HTERT RPE-1 (cell line): ENCODE measurements around the gene DYDC1.
"Not testable (repeated sequence)": the region's sequence is repeated elsewhere in the genome, so short reads cannot be mapped to it uniquely, and the experiment has no call there.

Experiments used
- in situ Hi-C: fragments of 300-500 bp; cut with MboI; formaldehyde crosslinking; loops from 4 replicates; pipeline ENCODE4 v1.14.3; 2020; ENCODE audit warnings: low sequenced_read_pairs

The DYDC1 gene

DNA sequence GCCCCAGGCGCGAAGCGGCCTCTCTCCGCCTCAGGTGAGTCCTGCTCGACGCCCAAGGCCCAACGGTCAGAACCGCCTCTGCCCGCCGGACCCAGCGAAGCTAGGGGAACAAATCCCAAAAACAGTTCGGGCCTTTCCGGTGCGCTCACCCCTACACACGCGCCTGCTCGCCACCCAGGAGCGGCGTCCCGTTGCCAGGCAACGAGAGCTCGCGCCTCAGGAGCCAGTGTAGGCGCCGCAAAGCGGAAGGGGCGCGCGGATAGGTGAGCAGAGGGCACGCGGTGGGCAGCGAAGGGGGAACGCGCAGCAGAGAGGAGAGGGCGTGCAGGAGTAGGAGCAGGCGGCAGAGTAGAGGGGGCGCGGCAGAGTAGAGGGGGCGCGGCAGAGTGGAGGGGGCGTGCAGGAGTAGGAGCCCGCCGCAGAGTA, at the start of gene DYDC1, which contains the start of gene DYDC2:
TSS of gene DYDC1 (minus strand) at position 193 of the 426 bp plus-strand sequence. CDS start 4,154 bp downstream, outside the sequence.
TSS of gene DYDC2 (plus strand) at position 219 of the 426 bp plus-strand sequence. CDS start 5,663 bp downstream, outside the sequence.
- in situ Hi-C loops: no loop called here

DNA sequence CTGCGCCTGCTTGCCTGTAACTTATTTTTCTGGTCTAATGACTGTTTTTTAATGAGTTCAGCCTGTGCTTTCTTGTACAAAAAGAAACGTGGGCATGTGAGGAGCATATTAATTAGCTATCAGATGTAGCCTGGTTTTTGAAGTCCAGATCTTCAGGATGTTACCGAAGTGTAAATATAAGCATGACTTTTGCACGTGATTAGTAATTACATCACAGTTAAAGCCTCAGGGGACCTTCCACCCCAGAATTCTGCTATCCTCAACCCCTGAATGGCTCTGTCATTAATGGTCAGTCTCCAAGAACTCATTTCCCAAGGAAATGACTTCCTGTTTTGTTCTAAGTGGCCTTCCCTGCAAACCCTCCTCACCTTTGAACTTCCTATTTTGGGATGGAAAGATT, 49.6 kb upstream of the DYDC1 start:
- in situ Hi-C loops: no loop called here

DNA sequence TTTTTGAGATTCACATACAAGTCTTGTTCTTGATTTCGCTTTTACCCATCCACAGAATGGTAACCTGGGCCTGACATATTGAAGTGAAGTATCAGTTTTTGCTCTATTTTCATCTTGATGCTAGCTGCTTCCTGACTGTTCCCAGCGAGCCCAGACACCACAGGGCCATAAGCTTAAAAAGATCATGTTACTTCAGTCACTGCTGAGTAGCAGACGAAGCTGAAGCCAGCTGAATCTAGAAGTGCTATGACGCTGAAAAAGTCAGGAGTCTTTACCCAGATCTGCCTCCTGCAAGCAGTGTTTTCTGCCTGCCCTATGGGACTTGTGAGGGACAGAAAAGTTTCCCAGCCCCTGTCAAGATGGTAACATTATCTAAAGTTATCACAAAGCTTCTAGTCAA, 49.1 kb upstream of the DYDC1 start:
- in situ Hi-C loops: no loop called here

DNA sequence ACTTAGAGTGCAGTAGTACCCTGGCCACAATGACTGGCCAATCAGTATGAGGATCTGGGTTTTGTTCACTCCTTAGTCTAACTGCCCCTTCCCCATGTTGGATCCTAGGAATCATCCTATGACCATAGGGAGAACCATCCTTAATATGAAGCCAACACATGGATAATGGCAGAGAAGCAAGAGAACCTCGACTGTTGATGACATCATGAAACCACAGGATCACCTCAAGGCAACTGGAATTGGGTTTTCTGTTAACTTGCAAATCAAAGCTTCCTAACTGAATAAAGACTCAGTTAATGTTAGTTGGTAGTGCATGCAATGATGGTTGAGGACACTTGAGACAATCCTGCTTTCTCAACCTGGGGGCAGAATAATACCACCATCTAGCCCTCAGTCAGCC, 48.5 kb upstream of the DYDC1 start:
- in situ Hi-C loops: no loop called here

DNA sequence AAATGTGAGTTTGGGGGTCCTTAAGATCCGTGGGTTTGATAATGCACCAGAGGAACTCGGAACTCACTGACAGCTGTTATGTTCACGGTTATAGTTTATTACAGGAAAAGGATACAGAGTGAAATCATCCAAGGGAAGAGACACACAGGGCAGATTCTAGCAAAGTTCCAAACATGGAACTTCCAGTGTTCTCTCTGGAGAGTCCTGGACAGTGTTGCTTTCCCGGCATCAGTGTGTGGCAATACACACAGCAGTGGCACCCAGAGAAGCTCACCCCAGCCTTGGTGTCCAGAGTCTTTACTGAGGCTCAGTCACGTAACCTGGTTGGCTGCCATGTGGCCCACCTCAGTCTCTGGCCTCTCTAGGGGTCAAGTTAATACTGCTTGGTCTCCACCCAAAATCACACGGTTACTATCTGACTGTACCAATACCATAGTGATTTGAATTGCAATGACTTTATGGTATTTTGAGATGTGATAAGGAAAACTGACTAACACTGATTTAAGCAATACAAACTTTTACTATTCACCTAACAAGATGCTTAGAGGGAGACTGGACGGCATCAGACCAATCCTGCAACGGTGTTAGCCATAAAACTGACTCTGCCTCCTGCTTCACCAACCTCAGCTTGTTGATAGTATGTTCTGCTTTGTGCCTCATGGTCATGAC, 43.7 kb upstream of the DYDC1 start:
- in situ Hi-C loops: no loop called here

DNA sequence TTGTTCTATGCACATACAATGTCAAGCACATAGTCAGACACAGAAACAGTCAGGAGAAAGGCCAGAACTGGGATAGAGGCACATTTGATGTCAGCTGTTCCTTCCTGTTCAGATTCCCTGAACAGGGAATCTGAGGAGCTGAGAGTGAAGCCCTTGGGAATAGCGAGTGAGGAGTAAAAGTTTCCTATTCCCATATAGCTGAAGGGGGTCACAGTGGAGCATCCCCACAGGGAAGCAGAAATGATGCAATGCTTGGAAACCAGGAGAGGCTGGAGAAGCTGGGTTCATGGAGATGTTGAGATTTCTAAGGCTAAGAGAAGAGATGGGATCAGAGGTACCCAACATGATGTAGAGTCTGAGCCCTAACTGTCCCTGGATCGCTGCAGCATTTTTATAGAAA, 40.5 kb upstream of the DYDC1 start:
- in situ Hi-C loops: no loop called here

DNA sequence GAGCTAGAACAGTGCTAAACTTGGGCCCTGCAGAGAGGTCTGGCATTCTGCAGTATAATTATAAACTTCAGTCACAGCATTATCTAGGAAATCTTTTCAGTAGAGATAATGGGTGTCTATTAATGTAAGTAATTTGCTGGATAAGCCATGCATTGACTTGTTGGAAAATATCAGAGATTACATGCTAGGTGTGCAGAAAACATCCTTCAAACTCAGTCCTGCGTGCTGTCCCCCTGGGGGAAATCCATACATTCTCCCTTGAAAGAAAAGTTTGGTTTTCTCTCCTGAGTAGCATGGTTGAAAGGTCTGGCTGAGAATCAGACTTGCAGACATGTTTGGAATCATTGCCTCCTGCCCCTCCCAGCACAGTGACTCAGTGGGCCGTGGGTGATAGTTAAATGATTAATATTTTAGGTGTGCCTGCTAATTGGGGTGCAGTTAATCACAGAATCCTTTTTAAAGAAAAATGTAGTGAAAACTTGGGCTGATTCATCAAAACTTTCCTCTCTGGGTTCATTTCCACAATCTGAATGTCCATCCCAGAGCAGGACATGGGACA, 37.9 kb upstream of the DYDC1 start:
- in situ Hi-C loops: no loop called here

DNA sequence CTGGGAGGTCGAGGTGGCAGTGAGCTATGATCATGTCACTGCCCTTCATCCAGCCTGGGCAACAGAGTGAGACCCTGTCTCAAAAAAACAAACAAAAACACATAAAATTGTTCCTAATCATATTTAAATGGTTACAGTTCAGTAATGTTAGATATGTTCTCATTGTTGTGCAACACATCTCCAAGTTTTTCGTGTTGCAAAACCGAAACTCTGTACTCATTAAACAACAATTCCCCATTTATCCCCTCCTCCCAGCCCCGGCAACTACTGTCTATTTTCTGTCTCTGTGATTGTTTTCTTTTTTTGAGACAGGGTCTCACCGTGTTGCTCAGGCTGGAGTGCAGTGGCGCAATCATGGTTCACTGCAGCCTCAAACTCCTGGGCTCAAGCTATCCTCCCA, 35.7 kb upstream of the DYDC1 start:
- in situ Hi-C loops: no loop called here

DNA sequence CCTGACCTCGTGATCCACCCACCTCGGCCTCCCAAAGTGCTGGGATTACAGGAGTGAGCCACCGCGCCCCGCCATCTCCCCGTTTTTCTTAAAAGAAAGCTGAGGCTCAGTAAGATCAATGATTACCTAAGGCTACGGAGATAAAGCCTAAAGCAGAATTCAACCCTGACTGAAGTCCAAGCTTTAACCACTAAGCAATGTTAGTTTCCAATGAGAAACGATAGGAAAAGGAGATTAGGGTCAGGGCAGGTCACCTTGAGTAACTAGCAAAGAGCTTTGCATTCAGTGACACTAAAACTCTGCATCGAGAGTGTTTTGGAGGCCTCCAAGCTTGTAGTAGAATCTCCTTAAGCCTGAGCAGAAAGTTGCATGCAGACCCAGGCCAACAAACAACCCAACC, 34.2 kb upstream of the DYDC1 start:
- in situ Hi-C loops: no loop called here

DNA sequence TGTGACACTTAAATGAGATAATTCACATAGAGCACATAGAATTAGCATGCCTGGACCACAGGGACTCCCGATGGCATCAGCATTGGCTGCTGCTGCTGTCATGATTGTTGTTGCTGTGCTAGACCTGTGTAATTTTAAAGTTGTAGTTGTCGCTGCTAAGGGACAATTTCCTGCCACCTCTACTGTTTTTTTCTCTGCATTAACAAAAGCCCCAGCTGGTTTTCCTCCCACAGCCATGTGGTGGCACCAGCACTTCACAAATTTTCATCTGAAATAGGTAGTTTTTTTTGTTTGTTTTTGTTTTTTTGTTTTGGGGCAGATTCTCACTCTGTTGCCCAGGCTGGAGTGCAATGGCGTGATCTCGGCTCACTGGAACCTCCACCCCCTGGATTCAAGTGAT, 26.4 kb upstream of the DYDC1 start:
- in situ Hi-C loops: no loop called here

DNA sequence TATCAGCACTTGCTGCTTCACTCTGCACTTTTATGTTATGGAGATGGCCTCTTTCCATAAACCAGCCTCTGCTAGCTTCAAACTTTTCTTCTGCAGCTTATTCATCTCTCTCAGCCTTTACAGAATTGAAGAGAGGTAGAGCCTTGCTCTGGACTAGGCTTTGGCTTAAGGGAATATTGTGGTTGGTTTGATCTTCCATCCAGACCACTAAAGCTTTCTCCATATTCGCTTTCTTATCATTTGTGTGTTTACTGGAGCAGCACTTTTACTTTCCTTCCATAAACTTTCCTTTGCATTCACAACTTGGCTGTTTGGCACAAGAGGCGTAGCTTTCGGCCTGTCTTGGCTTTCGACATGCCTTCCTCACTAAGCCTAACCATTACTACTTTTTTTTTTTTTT, 23.6 kb upstream of the DYDC1 start:
- in situ Hi-C loops: no loop called here

DNA sequence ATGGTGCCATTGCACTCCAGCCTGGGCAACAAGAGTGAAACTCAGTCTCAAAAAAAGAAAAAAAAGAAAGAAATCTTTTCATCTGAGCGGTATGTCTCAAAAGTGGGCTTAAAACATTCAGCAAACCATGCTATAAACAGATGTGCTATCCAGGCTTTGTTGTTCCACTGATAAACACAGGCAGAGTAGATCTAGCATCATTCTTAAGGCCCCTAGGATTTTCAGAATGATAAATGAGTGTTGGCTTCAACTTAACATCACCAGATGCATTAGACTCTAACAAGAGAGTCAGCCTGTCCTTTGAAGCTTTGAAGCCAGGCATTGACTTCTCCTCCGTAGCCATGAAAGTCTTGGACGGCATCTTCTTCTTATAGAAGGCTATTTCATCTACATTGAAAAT, 23.1 kb upstream of the DYDC1 start:
- in situ Hi-C loops: no loop called here

DNA sequence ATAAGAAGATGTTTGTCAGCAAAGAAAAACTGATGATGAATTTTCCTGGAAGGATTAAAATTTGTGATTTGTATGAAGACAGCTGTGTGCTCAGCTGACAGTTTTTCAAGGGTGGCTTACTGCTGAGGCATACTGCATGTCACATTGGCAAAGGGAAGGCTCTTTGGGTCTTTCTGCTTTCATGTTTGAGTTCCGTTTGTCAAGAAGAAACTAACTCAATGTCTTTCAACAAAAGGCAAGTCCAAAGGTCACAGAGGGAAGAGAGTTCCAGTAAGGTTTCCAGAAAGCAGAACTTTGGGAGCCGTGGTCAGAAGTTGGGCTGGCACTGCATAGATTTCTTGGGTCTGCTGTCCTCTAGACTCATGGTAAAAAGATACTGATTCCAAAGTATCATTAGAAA, 16.9 kb upstream of the DYDC1 start:
- in situ Hi-C loops: no loop called here

DNA sequence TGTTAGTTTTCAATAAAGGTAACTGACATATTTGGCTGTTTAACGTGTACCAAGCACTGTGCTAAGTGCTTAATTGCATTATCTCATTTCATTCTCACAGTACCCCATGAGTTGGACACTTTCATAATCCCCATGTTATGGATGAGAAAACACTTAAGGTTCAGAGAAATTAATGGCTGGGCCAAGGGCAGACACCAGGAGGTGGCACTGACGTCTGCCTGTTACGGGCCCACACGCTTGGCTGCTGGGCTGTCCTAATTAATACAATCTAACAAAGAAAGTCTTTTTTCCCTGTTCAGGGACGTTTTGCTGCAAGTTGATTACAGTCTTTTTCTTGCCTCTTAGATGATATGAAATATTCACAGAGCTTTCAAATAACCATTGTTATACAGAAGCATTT, 16.1 kb upstream of the DYDC1 start:
- in situ Hi-C loops: no loop called here

DNA sequence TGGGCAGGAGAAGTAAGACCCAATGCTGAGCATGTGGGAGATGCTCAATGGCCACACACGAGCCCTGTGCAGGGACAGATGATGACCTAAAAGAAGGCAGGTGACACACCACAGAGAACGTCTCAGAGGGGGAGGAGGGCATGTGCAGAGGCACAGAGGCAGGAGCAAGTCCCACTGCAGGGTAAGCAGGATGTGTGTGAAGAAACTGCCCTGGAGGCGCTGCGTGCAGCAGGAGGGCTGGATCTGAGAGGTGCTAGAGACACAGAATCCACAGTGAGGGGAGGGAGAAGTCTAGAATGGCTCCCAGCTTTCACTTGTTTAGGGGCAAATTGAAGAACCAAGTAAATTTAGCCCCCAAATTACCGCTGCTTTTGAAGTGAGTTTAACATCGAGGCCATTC, 14.9 kb upstream of the DYDC1 start:
- in situ Hi-C loops: no loop called here

DNA sequence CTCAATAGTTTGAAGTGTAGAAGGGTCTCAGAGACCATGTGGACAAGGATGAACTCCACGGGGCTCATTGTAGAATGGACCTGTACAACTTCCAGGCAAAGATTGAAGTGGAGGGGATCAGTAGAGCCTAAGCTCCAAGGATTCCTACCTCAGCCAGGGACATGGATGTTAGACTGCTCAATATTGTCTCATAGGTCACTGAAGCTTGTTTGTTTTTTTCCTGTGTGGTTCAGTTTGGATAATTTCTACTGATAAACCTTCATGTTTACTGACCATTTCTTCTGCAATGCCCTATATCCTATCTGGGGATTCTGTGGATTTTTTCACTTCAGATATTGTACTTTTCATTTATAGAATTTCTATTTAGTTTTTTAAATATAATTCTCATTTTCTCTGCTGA, 9.0 kb upstream of the DYDC1 start:
- in situ Hi-C loops: no loop called here

DNA sequence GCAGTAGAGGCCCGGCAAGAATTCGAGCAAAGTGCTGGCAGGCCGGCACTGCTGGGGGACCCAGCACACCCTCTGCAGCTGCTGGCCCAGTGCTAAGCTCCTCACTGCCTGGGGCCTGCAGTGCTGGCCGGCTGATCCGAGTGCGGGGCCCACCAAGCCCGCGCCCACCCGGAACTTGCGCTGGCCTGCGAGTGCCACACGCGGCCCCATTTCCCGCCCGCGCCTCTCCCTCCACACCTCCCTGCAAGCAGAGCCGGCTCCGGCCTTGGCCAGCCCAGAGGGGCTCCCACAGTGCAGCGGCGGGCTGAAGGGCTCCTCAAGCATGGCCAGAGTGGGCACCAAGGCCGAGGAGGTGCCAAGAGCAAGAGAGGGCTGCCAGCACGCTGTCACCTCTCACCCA, 3.1 kb upstream of the DYDC1 start:
- in situ Hi-C loops: no loop called here

DNA sequence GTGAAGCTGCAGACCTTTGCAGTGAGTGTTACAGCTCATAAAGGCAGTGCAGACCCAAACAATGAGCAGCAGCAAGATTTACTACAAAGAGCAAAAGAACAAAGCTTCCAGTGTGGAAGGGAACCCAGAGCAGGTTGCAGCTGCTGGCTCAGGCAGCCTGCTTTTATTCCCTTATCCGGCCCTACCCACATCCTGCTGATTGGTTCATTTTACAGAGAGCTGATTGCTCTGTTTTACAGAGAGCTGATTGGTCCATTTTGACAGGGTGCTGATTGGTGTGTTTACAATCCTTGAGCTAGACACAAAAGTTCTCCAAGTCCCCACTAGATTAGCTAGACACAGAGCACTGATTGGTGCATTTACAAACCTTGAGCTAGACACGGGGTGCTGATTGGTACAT, 2.4 kb upstream of the DYDC1 start:
- in situ Hi-C loops: not testable (repeated sequence)

DNA sequence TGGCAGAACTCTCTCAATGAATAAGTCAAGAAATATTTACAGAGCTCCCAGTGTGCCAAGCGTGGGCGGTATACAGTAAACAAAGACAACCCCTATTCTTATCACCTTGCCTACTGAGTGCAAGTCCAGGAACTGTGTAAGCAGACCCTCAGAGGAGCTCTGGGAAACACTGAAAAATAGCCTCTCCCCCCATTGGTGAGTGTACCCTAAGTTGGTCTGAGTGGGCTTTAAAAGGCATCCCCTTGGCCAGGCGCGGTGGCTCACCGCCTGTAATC, 1.2 kb upstream of the DYDC1 start:
- in situ Hi-C loops: no loop called here

DNA sequence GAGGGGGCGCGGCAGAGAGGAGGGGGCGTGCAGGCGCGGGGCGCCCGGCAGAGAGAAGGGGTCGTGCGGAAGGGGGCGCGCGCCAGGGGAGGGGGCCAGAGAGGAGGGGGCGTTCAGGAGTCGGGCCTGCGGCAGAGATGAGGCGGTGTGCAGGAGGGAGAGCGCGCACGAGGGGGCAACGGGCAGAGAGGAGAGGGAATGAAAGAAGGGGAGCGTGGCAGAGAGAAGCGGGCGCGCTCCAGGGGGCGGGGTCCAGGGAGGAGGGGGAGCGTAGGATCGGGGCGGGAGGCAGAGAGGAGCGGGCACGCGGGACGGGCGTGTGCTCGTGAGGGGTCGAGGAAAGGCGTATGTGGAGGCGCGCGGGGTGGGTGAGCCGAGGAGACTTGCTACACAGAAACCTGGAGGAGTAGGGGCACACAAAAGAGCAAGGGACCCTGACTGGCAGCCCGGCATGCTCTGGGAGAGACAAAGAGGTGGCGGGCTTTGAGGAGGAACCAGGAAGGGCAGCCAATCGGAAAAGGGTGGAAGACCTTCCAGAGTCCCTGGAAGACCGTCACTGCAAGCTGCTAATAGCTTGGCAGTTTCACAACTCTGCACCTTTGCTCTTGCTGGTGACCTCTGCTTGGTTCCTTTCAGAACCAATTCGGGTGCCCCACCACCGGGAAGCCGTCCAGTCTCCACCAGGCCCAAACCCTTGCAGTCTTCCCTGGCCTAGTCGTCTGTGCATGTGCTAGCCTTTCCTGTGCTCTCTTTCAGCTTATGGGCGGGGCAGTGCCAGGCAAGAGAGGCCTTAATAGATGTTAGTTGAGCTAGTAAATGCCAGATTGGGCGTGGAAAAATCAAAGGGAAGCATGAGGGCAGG, 665 bp upstream of the DYDC1 start:
- in situ Hi-C loops: no loop called here

DNA sequence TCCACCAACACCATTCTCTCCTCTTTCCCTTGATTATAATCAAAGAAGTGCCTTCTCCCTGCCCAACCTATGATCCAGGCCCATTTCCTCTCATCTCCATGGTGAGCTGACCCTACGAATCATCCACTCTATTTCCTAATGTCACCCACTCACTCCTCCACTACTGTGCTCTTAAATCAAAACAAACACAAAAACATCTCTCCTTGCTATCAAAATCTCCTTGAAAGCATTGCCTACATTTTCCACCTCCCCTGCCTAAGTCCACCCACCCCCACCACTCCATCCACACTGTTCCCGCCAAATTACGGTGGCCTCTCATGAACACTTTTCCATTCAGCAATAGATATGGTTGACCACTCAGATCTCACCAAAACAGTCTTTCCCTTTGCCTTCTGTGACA, 5.3 kb downstream of the DYDC1 start:
- in situ Hi-C loops: no loop called here

DNA sequence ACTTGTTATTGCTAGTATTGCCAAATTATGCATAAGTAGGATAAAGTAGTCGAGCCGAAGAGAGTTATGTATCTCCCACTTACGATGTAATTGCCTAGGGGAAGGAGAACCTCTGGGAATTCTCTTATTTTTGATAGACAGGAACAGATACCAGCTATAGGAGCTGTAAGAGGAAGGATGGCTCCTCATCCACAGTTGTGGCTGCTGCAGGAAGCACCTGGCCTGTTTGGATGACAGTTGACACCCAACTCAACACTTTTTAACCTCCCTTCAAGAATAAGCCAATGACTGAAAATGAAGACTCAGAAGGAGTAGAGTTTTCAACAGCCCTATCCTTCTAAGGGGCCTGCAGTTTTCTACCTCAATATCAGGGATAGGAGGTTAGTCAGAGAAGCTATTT, 6.3 kb downstream of the DYDC1 start:
- in situ Hi-C loops: no loop called here
